Colon (tissue), 2 donors: ENCODE measurements around the gene COX6B2.
"Not testable (repeated sequence)": the region's sequence is repeated elsewhere in the genome, so short reads cannot be mapped to it uniquely, and the experiment has no call there.

Experiments used
- FAIRE-seq: peaks from 2 replicates; lab custom pipeline; 2012; peaks lifted over from hg19 to GRCh38; lab: Jason Lieb, UNC
- donor health status: control.
- donor health status: control.

COX6B2 gene

GRCh38 chr19:55341595-55342531 lies 12.7 kb downstream of the COX6B2 start:
- FAIRE-seq = no peak

DNA sequence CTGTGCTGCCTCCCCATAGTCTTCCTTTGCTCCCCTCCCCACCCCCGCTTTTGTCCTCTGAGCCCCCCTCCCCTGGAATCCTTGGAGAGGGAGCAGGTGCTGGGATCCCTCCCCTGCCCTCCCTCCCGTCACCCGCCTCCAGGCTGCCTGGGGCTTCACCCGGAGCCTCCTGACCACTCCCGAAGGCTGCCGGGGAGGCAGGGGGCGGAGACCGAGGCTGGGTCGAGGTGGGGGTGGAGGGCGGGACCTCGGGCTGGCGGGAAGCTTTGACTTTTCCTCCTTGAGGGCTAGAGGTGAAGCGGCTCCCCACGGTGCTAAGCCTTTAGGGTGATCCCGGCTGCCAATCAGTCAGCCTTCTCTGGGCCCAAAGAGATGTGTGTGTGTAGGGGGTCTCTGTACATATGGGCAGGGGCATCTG lies 13.3 kb downstream of the COX6B2 start:
- FAIRE-seq = no peak

- no peak for FAIRE-seq
Measured at GRCh38 chr19:55340784-55341147, 13.8 kb downstream of the COX6B2 start.

- no peak for FAIRE-seq
Measured at GRCh38 chr19:55339889-55340783, 14.4 kb downstream of the COX6B2 start.

DNA sequence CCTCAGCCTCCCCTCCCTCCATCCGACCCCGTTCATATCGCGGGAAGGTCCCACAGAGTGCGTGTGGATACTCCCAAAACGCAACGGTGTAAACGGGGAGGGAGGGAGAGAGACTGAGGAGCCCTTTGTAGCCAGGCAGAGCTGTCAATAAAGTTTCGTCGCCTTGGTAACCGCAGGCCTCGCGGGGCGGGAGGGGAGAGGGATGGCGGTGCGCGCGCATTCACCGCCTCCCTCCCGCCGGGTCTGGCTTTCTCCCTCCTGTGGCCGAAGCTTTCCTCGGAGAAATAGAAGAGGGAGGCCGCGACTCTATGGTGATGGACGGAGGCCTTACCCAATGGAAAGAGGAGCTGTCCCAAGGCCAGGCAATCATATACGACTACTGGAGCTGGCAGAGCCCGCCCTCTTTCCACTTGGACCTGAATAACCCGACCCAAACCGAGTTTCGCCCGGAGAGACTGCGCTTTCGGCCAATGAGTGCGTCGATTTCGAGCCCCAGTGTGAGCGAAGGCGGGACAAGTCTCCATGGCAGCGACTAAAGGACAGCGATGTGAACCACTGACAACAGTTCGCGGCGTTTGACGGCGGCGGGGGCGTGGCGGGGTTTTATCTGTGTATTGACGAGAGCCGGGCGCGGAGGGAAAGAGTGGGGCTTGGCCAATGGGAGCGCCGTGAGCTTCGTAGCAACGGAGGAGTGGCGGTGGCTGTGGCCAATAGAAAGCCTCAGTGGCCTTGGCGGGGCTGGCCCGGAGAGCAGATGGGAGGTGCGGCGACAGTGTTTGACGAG lies 15.2 kb downstream of the COX6B2 start, which contains the start of gene KMT5C:
Gene KMT5C, plus strand, starts transcription at position 772 of the 784 bp plus-strand sequence. CDS start 2,061 bp downstream, outside the sequence.
- peak; percentile 98 for FAIRE-seq

DNA sequence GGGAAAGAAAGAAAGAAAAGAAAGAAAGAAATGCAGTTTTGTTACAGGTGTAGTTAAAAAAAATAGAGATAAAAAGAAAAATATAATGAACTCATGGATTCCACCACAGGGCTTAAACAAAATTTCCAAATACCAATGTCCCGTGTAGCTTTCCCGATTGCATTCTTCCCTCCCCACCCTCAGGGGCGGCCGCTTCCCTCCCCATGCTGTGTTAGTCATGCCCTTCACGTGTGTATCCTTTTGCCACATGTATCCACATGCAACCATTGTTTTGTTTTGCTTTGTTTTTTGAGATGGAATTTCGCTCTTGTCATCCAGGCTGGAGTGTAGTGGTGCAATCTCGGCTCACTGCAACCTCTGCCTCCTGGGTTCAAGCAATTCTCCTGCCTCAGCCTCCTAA lies 18.4 kb downstream of the COX6B2 start:
- no peak for FAIRE-seq

GRCh38 chr19:55333870-55334269 lies 20.6 kb downstream of the COX6B2 start:
- FAIRE-seq = no peak

- not testable (repeated sequence) for FAIRE-seq
Measured at GRCh38 chr19:55329791-55330190, 24.7 kb downstream of the COX6B2 start.

GRCh38 chr19:55328774-55329318 lies 25.7 kb downstream of the COX6B2 start:
- FAIRE-seq = not testable (repeated sequence)

GRCh38 chr19:55325172-55325571 lies 29.3 kb downstream of the COX6B2 start, which contains the start of gene TMEM150B:
TSS of gene TMEM150B (minus strand) at chr19:55325341. CDS start at chr19:55321036, 4,305 bp downstream.
- FAIRE-seq = no peak

- no peak for FAIRE-seq
Measured at GRCh38 chr19:55324662-55325061, 29.9 kb downstream of the COX6B2 start.

DNA sequence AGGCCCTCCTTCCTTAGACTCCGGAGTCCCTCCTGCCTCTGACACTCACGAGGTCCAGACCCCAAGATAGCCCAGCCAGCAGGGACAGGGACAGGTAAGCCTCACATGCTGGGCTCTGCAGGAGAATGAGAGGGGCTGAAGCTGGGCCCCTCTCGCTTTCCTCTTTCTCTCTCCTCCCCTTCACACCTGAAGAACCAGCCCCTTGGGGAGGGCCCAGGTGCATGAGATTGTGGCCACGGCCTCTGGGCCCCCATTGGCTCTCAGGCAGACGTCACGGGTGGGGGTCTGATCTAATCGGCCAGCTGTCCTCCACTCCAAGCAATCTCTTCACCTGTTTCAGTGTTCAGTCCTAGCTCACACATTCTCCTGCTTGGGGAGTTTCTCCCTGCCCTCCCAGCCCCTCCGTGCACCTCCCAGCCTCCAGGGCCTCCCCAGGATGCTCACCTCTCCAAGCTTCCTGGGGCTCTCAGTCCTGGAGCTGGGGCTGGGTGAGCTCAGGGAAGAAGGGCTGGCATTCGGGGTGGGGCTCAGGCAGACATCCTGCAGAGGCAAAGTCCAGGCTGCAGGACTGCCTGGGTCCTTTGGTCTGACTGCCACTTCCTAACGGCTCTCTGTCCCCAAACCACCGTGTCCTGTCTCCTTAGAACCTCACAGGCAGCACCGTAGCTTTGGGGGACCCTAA lies 32.2 kb downstream of the COX6B2 start:
- FAIRE-seq = no peak

GRCh38 chr19:55321466-55322137 lies 32.9 kb downstream of the COX6B2 start:
- FAIRE-seq = no peak

GRCh38 chr19:55320844-55321419 lies 33.6 kb downstream of the COX6B2 start:
- FAIRE-seq = no peak

GRCh38 chr19:55319785-55320184 lies 34.7 kb downstream of the COX6B2 start:
- FAIRE-seq = no peak

DNA sequence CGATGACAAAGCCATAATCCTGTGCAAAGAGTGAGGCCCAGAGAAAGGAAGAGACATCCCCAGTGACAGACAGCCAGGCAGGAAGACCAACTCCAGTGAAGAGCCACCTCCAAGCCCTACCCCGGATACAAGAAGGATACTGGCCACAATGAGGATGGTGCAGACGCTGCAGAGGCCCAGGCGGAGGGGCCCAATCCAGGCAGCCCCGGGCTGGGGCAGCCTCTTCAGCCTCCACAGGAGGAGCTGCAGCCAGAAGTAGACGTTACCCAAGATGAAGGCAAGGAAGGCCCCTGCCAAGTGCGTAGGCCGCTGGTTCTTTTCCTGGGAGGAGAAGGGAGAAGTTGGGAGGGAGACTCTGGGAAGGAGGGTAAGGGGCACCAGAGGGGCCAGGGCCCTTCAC lies 37.9 kb downstream of the COX6B2 start:
- FAIRE-seq = no peak

GRCh38 chr19:55315956-55316525 lies 38.5 kb downstream of the COX6B2 start:
- no peak for FAIRE-seq

DNA sequence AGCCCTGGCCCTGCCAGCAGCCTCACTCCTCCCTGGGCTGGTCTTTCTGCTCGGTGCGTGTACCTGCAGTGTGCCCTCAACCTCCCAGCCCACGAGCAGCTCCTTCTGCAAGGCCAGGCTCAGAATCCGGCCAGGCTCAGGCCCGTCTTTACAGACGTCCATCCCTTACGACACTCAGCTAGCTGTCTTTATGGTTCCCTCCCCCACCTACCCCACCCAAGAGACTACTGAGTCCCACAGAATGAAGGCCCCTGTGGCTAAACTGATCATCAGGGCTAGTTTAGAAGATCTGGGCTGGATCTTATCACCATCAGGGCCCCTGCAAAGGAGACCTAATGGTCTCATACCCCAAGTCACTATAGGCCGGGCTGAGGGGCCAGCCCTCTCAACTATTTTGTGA lies 40.1 kb downstream of the COX6B2 start:
- no peak for FAIRE-seq
